Stimulated activated effector memory CD8-positive, alpha-beta T cell treated with anti-CD3 and anti-CD28 coated beads, Interleukin-12 subunit alpha, Interleukin-12 subunit beta, amount 100 ng/mL, for 72 hours (primary cell): ENCODE results near the gene NPPC.

ENCODE experiments used
- ATAC-seq: fragments of 150-1000 bp; cut with Tn5 transposase; 2 replicates; pipeline ENCODE4 v1.10.0; 2021
- DNase-seq, 2 donors: peaks; one replicate each; pipeline ENCODE4 v3.0.0; 2021 to 2022; ENCODE audit warnings: low spot score in 2 of 2
- H3K27ac Mint-ChIP-seq: one replicate; pipeline ENCODE4 v1.8.0; 2022; ENCODE audit warnings: mild to moderate bottlenecking, mixed read lengths
- H3K36me3 Mint-ChIP-seq: one replicate; pipeline ENCODE4 v1.8.0; 2022; ENCODE audit warnings: mild to moderate bottlenecking, mixed read lengths
- H3K4me1 Mint-ChIP-seq: one replicate; pipeline ENCODE4 v1.8.0; 2022; ENCODE audit warnings: mixed read lengths
- H3K4me3 Mint-ChIP-seq: one replicate; pipeline ENCODE4 v1.8.0; 2022; ENCODE audit warnings: mild to moderate bottlenecking, mixed read lengths
- H3K9me3 Mint-ChIP-seq: one replicate; pipeline ENCODE4 v1.8.0; 2022; ENCODE audit warnings: mixed read lengths

The NPPC gene

GRCh38 chr2:231928901-231929725, 2.9 kb upstream of the NPPC start:
- ATAC-seq = no peak
- no peak overlapping the region for H3K27ac Mint-ChIP-seq

GRCh38 chr2:231928481-231928880, 2.3 kb upstream of the NPPC start:
- Mint-ChIP-seq H3K27ac (no peak overlapping the region), H3K36me3 (no peaks in the 10 kb centered on the region), H3K4me3 (no peak overlapping the region), H3K4me1 (peaks cover 23% of the 10 kb centered on the region), H3K9me3 (no peaks in the 10 kb centered on the region)
- DNase-seq (peak in 1 of 2 donors; percentile 49), ATAC-seq (no peak)

More at GRCh38 chr2:231928901-231929725, 2.9 kb upstream of the NPPC start:
- Mint-ChIP-seq H3K4me1 (peaks cover 20% of the 10 kb centered on the region), H3K36me3 (no peaks in the 10 kb centered on the region), H3K4me3 (no peak overlapping the region), H3K9me3 (no peaks in the 10 kb centered on the region)
- peak in 1 of 2 donors; percentile 45 for DNase-seq

- Mint-ChIP-seq H3K27ac (no peak overlapping the region), H3K4me3 (peak overlapping the region; percentile 53), H3K4me1 (peaks cover 23% of the 10 kb centered on the region), H3K36me3 (no peaks in the 10 kb centered on the region), H3K9me3 (no peaks in the 10 kb centered on the region)
- no peak for DNase-seq
- ATAC-seq = no peak
Observed at GRCh38 chr2:231927566-231927890, 1.3 kb upstream of the NPPC start.

GRCh38 chr2:231926761-231927565, 767 bp upstream of the NPPC start:
- Mint-ChIP-seq H3K36me3 (no peaks in the 10 kb centered on the region), H3K9me3 (no peaks in the 10 kb centered on the region), H3K27ac (no peak overlapping the region), H3K4me1 (peaks cover 23% of the 10 kb centered on the region), H3K4me3 (peak overlapping the region; percentile 53)
- ATAC-seq (peak; percentile 15), DNase-seq (no peak)

DNA sequence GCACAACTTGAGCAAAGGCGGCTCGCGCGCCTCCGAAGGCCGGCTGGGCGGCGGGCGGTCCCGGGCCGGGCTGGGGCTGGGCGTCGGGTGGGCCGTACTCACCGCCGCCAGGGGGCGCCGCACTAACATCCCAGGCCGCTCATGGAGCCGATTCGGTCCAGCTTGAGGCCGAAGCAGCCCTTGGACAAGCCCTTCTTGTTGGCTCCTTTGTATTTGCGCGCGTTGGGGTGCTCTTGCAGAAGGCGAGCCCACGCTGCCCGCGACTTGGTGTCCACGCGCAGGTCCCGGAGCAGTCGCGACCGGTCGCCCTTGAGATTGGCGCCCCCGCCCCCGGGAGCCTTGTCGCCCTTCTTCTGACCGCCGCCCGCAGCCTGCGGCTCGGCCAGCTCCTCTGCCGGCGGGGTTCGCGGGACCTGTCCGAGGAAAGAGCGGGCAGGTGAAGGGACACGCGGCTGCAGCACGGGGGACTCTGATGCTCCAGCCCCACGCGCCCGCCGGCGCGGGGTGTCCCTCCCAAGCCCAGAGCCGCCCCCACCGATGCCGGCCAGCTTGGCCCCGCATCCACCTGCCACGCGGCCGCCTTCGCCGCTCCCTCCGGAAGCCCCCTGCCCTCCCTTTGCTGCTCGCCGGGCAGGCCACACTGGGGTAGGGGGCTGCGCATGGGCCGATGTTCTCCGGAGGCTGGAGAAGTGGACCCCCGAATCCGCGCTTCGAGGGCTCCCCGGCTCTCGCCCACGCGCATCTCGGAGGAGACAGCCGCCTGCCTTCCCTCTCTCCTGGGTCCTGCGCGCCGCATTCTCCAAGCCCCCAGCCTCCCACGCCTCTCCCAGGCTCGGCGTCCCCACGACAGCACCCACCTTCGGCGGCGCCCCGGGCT, 655 bp downstream of the NPPC start:
- Mint-ChIP-seq H3K27ac (no peak overlapping the region), H3K36me3 (no peaks in the 10 kb centered on the region), H3K9me3 (no peaks in the 10 kb centered on the region), H3K4me3 (peak overlapping the region; percentile 53), H3K4me1 (peaks cover 23% of the 10 kb centered on the region)
- ATAC-seq (peak; percentile 72), DNase-seq (peak; percentile 69 to 88)

- H3K27ac Mint-ChIP-seq = no peak overlapping the region
- DNase-seq (no peak), ATAC-seq (no peak)
- no peaks in the 10 kb centered on the region for H3K9me3 Mint-ChIP-seq
- no peaks in the 10 kb centered on the region for H3K36me3 Mint-ChIP-seq
- H3K4me3 Mint-ChIP-seq = peak overlapping the region; percentile 53
- H3K4me1 Mint-ChIP-seq = peaks cover 23% of the 10 kb centered on the region
Observed at GRCh38 chr2:231924889-231925275, 1.3 kb downstream of the NPPC start.

DNA sequence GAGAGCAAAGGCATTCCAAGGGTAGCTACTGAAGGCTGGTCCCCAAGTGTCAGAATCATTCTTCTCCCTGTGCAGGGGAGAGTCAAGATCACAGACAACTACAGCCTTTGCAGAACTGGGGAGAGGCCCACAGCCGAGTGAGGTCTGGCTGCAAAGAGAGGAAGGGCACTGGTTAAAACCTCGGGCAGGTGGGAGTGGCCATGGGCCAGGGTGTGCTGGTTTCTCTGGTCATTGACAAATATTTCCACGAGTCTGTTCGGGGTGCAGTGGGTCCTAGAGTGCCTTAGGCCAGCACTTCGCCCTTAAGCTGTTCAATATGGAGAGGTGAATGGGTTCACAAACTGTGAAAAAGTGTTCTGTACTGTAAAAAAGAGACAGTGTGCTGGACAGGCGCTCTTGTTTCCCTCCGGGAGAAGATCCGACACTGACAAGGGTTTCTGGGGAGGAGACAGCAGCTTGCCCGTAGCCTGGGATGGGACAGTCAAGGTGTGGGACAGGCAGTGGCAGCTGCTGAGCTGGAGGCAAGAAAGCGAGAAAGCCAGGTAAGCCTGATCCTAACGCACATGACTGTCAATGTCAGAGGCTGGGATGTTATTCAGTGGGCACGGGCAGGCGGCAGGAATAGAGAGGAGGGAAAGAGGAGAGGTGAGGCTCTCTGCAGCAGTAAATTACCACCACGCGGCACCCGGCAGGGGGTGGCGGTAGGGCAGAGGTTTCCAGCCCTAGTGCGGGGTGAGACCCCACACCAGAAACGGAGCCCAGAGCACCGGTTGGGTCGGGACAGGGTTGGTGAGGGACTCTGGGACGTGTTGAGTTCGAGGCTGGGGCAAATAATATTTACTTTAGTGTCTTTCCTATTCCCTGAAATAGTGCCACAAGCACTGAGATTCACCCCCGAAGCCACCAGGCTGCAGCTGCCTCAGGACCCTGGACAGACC, 2.0 kb downstream of the NPPC start:
- Mint-ChIP-seq H3K36me3 (no peaks in the 10 kb centered on the region), H3K9me3 (no peaks in the 10 kb centered on the region)
- ATAC-seq = no peak

DNA sequence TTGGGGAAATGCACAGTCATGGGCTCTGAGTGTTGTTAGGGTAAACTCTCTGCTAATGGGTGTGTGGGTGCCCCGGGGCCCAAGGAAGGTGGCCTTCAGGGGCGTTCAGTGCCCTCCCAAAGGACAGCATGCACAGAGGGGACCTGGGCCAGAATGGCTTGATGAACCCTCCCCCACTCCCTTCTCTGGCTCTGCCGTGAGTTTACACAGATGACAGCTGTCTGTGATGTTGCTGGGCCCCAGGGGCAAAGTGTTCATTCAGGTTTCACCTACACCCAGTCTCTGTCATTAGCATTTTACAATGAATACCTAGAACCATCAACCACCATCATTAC, 3.2 kb downstream of the NPPC start:
- Mint-ChIP-seq H3K4me3 (no peak overlapping the region), H3K9me3 (no peaks in the 10 kb centered on the region), H3K4me1 (peaks cover 23% of the 10 kb centered on the region), H3K27ac (no peak overlapping the region), H3K36me3 (no peaks in the 10 kb centered on the region)
- no peak for ATAC-seq
- DNase-seq = no peak

More for the DNA sequence above, 2.0 kb downstream of the NPPC start:
- H3K4me1 Mint-ChIP-seq = peaks cover 23% of the 10 kb centered on the region
- DNase-seq = no peak
- H3K4me3 Mint-ChIP-seq = peak overlapping the region; percentile 37
- H3K27ac Mint-ChIP-seq = no peak overlapping the region

GRCh38 chr2:231922311-231923009, 3.7 kb downstream of the NPPC start:
- no peak for DNase-seq
- H3K4me3 Mint-ChIP-seq = no peak overlapping the region

GRCh38 chr2:231920795-231921194, 5.4 kb downstream of the NPPC start:
- H3K9me3 Mint-ChIP-seq = no peaks in the 10 kb centered on the region
- peaks cover 11% of the 10 kb centered on the region for H3K4me1 Mint-ChIP-seq
- H3K27ac Mint-ChIP-seq = no peak overlapping the region
- H3K36me3 Mint-ChIP-seq = no peaks in the 10 kb centered on the region
- DNase-seq (no peak), ATAC-seq (no peak)
- H3K4me3 Mint-ChIP-seq = no peak overlapping the region

More at GRCh38 chr2:231922311-231923009, 3.7 kb downstream of the NPPC start:
- no peak overlapping the region for H3K27ac Mint-ChIP-seq
- no peaks in the 10 kb centered on the region for H3K36me3 Mint-ChIP-seq
- no peak for ATAC-seq
- H3K9me3 Mint-ChIP-seq = no peaks in the 10 kb centered on the region
- peaks cover 21% of the 10 kb centered on the region for H3K4me1 Mint-ChIP-seq

DNA sequence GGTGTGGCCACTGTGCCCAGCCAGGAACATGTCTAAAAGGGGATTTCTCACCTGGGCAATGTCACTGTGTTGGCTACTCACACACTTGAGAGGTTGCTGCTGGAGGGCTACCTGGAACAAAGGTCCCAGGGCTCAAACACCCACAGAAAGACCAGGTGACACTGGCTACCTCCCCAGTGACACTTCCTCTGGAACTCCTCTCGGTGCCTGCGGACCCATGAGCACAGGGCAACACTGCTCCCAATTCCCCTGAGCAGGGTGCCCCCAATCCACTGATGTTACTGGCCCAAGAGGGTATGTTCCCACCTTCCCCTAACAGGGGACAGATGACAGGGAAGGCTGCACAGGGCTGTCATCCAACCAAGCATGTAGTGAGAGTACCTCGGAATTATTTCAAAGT, 5.8 kb downstream of the NPPC start:
- DNase-seq (no peak), ATAC-seq (no peak)
- Mint-ChIP-seq H3K27ac (no peak overlapping the region), H3K4me1 (peaks cover 11% of the 10 kb centered on the region), H3K36me3 (no peaks in the 10 kb centered on the region), H3K4me3 (no peak overlapping the region), H3K9me3 (no peaks in the 10 kb centered on the region)

DNA sequence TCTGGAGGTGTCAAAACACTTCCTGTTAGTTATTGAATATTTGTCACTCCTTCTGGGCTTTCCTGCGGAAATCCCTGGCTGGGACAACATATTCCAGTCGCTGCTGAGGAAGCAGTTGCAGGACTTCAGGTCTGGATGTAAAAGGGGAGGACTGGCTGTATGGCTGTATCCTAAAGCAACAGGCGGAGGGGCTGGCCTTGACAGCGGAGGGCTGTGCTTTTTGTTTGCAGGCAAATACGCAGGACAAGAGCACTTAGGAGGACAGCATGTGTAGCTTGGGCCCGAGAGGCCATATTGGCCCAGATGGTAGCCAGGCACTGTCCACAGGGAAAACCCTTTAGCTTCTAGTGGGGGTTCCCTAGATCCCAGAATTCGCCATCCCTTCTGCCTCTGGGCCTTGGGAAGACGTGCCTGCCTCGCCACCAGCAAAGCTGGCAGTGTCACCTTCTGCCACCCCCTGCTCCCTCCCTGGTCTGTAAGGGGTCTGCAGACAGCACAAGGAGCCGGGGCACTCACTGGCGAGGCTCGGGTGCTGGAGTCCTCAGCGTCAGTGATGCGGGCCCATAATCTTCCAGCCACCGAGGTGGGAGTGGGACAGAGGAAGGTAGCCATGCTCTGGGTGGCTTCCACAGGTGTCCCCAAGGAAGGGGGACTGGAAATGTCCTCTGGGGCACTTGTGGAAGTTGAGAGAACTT, 6.7 kb downstream of the NPPC start:
- no peak for ATAC-seq
- H3K4me3 Mint-ChIP-seq = no peak overlapping the region
- peaks cover 6% of the 10 kb centered on the region for H3K4me1 Mint-ChIP-seq
- DNase-seq = no peak
- H3K9me3 Mint-ChIP-seq = no peaks in the 10 kb centered on the region
- H3K27ac Mint-ChIP-seq = no peak overlapping the region
- H3K36me3 Mint-ChIP-seq = no peaks in the 10 kb centered on the region

GRCh38 chr2:231918501-231919330, 7.5 kb downstream of the NPPC start:
- no peak for DNase-seq
- Mint-ChIP-seq H3K27ac (no peak overlapping the region), H3K36me3 (no peaks in the 10 kb centered on the region), H3K9me3 (no peaks in the 10 kb centered on the region), H3K4me3 (no peak overlapping the region), H3K4me1 (no peaks in the 10 kb centered on the region)
- no peak for ATAC-seq
